Measurements from ENCODE around the gene DTNB.

- TF ChIP-seq EZH2 (IDR thresholded peaks at IDR 0.05; ENCODE audit: borderline replicate concordance, insufficient read depth, low read length, poor library complexity, severe bottlenecking) (no peak), SMC3 (conservative IDR thresholded peaks at IDR 0.05; ENCODE audit: poor library complexity) (no peak), CTCF (IDR thresholded peaks at IDR 0.05; ENCODE audit: poor library complexity, severe bottlenecking) (no peak), TAF1 (IDR thresholded peaks at IDR 0.05; ENCODE audit: low read depth) (no peak), POLR2AphosphoS5 (IDR thresholded peaks at IDR 0.05) (no peak), REST (IDR thresholded peaks at IDR 0.05; ENCODE audit: borderline replicate concordance) (no peak)
Measured at GRCh38 chr2:25416674-25417073, 256.7 kb downstream of the DTNB start.
